Activated CD8-positive, alpha-beta memory T cell treated with anti-CD3 and anti-CD28 coated beads, Interleukin-2, amount 50 U/mL, for 1 hour (primary cell): ENCODE results near the gene GNB3.
"Not testable (repeated sequence)": the region's sequence is repeated elsewhere in the genome, so short reads cannot be mapped to it uniquely, and the experiment has no call there.

Experiments used
- DNase-seq: peaks from one replicate; pipeline ENCODE4 v3.0.0-alpha.2; 2020; ENCODE audit errors: extremely low read depth

GNB3 gene

GRCh38 chr12:6860942-6861341 is 20.2 kb downstream of the GNB3 start:
- DNase-seq: no peak

- DNase-seq: no peak
Measured at GRCh38 chr12:6861391-6861790, 20.7 kb downstream of the GNB3 start.

GRCh38 chr12:6863033-6863432 is 22.3 kb downstream of the GNB3 start:
- DNase-seq: no peak

GRCh38 chr12:6863586-6864321 is 23.0 kb downstream of the GNB3 start:
- no peak for DNase-seq

GRCh38 chr12:6865307-6865706 is 24.6 kb downstream of the GNB3 start:
- not testable (repeated sequence) for DNase-seq

- DNase-seq: no peak
Measured at GRCh38 chr12:6866163-6866919, 25.6 kb downstream of the GNB3 start.

GRCh38 chr12:6866920-6867412 is 26.2 kb downstream of the GNB3 start:
- DNase-seq: no peak

GRCh38 chr12:6867413-6868210 is 26.9 kb downstream of the GNB3 start, which contains the start of gene TPI1:
Gene TPI1, plus strand, starts transcription at chr12:6867531. Its CDS starts 36 bp downstream, at chr12:6867567.
- peak; percentile 51 for DNase-seq

GRCh38 chr12:6868211-6869048 is 27.7 kb downstream of the GNB3 start:
- DNase-seq: no peak

GRCh38 chr12:6869049-6870021 is 28.6 kb downstream of the GNB3 start:
- peak; percentile 56 for DNase-seq

- DNase-seq: not testable (repeated sequence)
Measured at GRCh38 chr12:6870304-6870703, 29.6 kb downstream of the GNB3 start.

GRCh38 chr12:6871052-6871957 is 30.6 kb downstream of the GNB3 start:
- no peak for DNase-seq

GRCh38 chr12:6872073-6873048 is 31.6 kb downstream of the GNB3 start:
- DNase-seq: peak; percentile 43

- peak; percentile 80 for DNase-seq
Measured at GRCh38 chr12:6873094-6874014, 32.6 kb downstream of the GNB3 start, which contains the start of gene SPSB2. Gene SPSB2, minus strand, starts transcription at chr12:6873303. Its CDS starts 402 bp downstream, at chr12:6872901.

GRCh38 chr12:6874015-6874368 is 33.3 kb downstream of the GNB3 start:
- not testable (repeated sequence) for DNase-seq

GRCh38 chr12:6879824-6880223 is 39.1 kb downstream of the GNB3 start:
- not testable (repeated sequence) for DNase-seq
